Stimulated activated CD8-positive, alpha-beta memory T cell treated with anti-CD3 and anti-CD28 coated beads, Interleukin-4, amount 100 ng/mL, for 4 hours (primary cell): ENCODE measurements around the gene FBXL16.

ENCODE experiments used
- DNase-seq, 2 donors: peaks; one replicate each; pipeline ENCODE4 v3.0.0-alpha.2; 2020; ENCODE audit warnings: low read depth in 2 of 2, low spot score in 1 of 2

FBXL16 gene

DNA sequence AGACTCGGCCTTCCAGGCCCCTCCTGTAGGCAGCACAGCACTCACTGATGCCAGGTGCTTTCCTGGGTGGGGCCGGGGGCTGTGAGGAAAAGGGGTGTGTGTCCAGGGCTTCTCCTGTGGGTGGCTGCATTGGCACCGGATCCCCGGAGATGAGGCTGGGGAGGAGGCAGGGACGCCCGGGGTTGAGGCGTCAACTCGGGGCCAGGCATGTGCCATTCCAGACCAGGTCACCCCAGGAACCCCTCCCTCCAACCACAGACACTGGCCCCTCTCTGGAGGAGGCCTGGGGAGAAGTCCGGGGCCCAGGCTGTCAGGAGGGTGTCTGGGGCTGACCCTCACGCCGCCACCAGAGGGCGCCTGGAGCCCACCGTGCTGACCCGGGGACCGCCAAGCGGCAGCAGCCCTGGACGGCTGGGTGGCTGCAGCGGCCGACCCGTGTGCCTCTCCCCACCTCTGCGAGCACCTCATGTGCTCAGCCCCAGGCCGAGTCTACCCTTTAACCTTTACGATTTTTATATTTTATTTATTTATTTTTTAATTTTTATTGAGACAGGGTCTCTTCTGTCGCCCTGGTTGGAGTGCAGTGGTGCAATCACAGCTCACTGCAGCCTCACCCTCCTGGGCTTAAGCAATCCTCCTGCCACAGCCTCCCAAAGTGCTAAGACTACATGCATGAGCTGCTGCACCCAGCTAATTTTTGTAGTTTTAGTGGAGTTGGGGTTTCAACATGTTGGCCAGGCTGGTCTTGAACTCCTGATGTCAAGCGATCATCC, 6.1 kb upstream of the FBXL16 start:
- DNase-seq, result peak; percentile 56 to 65

DNA sequence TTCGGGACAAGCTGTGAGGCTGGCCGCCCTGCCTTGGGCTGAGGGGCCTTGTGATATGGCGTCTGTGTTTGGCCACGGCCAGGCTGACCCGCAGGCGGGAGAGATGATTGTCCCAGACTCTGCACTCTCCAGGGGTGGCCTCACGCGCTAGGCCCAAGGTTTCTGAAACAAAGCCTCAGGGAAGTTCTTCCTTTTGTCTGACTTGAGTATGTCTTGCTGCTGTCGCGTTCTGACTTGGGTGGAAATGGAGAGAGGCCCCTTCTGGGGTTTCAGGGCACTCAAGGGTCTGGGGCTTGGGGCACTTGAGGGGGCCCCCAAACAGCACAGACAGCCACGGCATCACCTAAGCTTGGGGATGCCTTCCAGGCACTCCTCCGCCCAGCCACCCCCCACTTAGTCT, 5.5 kb upstream of the FBXL16 start:
- no peak for DNase-seq

DNA sequence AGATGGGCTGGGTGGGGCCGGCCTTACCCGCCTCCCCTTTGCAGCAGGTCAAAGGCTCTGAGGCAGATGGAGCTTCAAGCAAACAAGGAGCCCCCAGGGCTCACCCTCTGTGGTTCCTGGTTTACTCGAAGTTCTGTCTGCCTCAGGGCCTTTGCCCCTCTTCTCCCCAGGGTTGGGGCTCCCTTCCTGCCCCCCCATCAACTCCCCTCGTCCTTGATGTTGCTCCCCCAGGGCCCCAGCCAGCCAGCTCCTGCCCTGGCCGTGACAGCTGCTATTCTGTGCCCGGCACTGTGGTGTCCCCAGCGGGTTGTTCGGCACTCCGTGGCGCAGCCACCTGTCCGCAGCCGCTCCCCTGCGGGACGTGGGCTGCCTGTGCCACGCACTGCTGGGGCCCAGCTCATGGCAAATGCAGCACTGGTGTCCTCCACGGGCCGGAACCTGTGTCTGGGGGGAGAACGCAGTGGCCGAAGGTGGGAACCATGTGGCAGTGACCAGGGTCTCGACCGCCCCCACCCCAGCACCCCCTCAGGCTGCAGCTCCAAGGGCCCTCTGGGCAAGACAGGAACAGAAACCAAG, 5.0 kb upstream of the FBXL16 start:
- DNase-seq, result no peak

DNA sequence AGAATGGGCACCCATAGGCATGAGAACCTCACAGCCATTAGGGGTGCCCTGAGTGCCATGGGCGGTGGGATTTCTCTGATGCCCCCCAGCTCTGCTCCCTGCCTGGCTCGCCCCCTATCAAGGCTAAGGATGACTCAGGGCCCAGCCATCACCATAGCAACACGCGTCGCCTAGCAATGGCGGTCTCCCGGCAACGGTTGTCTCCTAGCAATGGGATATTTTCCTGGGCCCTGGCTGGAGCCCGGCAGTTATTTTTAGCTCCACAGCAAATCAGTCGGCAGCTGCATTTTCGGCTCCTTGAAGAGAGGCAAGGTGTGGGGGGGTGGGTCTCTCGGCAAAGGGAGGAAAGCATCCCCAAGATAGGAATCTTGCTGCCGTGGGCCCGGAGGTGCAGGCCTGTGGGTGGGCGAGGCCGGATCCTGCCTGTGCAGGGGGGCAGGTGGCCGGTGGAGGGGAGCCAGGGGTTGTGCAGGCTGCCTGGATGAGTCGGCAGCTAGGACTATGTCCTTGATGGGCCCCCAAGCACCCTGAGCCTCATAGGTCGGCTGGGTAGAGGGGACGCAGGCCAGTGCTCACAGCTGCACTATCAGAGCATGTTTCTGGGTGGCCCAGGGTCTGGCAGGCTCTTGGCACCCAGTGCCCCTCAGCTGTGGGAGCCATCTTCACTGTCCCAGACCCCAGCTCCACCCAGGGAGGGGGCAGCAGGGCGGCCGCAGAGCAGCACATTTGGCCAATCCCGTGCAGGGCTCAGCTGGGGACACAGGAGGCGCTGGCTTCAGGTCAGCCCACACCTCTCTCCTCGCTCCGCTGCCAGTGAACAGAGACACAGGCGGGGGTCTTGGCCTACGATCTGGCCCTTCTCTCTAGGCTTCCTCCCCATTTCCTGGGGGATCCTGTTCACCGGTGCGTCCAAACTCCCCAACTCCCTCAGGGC, 4.2 kb upstream of the FBXL16 start:
- DNase-seq, result no peak

DNA sequence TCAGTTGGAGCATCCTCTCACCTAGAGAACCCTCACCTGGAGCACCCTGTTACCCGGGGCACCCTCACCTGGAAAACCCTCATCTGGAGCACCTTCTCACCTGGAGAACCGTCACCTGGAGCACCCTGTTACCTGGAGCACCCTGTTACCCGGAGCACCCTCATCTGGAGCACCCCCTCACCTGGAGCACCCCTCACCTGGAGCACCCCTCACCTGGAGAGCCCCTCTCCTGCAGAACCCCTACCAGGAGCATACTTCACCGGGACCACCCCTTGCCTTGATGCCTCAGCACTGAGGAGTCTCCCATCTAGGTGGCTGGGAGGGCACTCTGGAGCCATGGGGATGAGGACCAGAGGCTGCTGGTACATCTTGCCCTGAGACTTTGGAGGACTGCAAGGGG, 3.4 kb upstream of the FBXL16 start:
- DNase-seq, result no peak

DNA sequence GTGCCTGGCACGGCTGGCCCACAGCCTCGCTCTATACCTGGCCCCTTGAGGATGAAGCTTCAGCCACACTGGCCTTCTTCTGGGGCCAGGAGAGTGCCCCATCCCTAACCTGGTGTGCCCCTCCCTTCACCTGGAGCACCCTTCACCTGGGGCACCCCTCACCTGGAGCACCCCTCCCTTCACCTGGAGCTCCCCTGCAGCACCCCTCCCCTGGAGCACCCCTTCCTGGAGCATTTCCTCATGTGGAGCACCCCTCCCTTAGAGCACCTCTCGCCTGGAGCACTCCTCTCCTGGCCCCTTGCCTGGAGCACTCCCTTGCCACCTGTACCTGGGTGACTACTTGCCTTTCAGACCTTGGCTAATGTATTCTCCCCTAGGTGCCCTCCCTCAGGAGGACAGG, 2.4 kb upstream of the FBXL16 start:
- DNase-seq, result no peak

DNA sequence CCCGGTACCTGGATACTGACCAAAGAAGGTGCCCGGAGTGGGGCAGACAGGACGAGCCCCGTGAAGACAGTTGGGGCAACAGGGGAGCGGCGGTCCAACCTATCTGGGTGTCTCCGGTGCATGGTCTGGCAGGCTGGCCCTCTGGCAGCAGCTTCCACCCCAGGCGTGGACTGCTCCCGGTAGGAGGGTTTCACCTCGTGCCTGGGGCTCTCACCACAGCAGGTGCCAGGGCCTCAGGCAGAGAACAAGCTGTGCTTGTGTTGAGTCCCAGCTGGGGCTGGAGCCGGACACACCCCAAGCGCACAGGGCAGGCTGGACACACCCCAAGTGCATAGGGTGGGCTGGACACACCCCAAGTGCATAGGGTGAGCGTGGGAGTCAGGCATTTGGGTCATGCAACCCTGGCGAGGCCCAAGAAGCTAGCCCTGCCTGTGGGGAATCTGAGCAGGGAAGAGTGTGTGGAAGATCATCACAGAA, 1.5 kb upstream of the FBXL16 start:
- DNase-seq, result no peak

DNA sequence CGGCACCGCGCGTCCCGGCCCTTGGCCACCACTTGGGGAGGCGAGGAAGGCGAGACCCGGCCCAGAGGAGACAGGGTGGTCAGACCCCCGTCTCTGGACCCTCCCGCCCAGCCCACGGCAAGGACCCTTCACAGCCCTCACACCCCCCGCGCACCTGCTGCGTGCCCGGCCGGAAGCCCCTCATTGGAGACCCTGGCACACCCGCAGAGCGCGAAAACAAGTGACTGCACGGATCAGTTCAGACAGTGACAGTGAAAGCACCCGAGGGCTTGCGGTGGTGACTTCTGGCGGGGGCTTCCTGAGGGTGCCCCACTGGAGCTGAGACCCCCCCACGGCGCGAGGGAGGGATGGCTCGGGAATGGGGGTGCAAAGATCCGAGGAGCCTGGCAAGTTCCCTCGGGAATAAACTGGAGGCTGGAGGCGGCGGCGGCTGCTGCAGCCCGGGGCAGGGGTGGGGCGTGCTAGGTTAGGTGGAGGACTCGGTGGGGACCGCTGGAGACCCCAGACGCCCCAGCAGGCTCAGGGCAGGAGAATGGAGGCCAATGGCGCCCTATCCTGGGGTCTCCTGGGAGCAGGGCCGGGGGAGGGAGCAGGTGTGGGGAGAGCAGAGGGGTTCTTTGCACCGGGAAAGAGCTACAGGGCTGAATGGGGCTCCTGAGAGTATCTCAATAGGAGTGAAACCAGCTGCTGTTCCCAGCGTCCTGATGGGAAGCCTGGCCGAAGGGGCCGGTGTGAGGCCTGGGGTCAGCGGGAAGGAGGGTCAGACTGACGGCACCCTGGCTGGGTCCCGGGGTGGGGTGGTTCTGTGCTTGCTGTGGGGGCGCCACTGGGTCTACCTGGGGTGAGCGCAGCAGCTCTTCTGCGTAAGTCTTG, 824 bp upstream of the FBXL16 start:
- no peak for DNase-seq

DNA sequence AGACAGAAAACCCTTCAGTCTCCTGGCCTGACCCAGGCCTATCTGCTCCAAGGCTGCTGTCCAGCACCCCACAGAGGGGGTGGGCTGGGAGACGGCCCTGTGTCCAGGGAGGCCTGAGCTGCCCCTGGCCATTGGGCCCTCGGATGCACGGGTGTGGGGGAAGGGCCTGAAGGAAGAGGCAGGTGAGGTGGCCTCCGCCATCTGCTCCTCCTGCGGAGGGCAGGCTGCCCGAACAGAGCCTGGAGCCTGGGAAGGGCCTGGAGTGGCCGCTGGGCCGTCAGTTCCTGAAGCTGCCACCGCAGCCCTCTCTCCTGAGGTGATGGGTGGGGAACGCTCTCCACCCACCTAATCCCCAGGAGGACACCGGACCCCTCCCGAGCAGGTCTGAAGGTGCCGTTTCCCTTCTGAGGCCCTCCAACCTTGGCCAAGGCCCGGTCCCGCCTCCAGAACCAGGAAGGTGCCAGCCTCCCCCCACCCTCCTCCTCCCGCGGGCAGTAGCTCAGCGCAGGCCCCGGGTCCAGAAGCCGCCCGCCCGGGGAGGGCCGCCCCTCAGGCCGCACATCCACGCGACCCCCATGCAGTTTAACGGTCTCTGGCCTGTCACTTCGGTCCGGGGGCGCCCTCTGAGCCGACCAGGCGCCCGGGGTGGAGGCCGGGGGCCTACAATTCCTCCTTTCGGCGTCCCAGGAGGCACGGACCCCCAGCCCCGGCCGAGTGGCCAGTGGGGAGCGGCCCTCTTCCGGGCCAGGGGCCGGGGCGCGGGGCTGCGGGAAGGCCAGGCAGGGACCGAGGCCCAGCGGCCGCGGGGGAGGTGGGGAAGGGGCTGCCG, 835 bp downstream of the FBXL16 start:
- no peak for DNase-seq

DNA sequence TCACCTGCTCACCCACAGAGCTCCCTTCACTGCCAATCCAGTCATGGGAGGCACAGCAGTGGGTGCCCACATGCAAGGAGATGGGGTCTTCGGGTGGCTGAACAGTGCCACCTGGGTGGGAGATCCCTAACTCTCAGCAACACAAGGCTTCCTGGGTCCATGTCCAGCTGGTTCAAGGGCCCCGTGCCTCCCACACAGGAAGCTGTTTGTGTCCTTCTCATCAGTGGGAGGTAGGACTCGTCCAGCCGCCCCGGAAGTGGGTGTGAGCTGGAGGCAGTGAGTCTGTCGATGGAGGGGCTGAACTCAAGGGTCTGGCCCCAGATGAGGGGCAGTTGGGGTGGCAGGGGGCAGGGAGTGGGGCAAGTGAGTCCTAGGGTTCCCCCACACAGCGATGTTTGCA, 1.6 kb downstream of the FBXL16 start:
- DNase-seq, result no peak

DNA sequence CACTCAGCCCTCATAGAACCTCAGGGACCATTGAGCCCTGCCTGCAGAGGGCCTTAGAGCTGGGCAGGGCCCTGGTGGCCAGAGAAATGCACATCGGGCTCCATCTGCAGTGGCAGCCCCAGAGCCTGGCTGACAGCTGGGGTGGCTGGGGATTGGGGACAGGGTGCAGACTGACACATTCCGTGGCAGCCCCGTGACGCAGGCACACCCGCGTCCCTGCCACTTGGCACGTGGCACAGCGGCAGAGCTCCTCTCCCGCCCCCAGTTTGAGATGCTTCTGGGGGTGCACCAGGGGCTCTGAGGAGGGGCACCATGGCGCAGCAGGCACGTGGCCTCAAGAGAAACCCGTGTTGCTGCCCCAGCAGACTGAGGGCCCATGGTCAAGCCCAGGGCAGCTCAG, 2.2 kb downstream of the FBXL16 start:
- no peak for DNase-seq

DNA sequence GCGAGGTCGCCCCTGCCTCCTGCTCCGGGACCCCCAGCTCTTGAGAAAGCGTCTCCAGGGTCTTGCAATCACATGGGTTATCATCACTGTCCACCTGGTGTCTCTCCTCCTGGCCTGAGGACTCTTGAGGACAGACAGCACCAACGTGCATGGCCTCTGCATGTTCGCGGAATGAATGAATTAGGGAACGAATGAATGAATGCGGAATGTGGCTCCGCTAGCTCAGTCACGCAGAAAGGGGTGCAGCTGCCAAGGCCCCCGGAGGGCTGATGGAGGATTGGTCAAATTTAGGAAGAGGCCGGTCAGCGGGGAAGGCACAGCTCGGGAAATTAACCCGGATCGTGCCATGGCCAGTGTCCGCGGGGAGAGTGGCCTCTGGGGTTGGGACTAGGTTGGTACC, 3.3 kb downstream of the FBXL16 start:
- DNase-seq, result no peak

DNA sequence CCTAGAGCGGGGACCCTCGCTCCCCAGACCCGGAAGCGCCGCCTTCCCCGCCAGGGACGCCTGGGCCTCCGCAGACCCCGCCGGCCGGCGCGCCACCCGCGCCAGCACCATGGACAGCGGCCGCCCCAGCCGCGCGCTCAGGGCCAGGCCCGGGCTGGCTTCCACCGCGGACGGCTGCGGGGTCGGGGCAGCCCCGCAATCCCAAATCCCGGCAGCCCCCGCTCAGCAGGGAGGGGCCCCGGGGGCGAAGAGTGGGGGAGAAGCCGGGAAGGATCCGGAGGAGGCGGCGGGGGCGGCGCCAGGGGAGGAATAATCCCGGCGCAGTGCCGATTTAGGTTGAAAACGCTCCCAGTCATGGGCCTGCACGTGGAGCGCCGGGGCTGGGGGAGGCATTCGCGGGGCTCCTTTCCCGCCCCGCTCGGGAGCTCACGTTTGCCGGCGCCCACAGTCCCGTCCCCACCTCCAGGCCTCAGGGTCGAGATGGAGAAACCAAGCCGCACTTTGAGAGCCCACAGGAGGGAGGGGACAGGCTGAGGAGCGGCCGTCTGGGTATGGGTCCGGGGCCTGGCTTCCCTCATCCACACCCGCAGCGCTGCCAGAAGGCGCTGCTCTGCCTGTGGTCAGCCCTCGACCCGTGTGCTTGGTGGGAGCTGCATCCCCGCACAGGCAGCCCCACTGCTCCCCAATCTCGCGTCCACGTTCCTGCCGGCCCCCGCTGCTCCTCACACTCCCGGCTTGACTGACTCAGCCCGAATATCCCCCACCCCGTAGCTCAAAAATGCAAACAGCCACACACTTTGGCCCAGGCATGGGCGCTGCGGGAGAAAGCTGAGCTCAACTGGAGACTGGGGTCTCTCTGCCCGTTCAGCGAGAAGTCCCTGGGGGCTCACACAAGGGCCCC, 4.7 kb downstream of the FBXL16 start:
- DNase-seq, result no peak

DNA sequence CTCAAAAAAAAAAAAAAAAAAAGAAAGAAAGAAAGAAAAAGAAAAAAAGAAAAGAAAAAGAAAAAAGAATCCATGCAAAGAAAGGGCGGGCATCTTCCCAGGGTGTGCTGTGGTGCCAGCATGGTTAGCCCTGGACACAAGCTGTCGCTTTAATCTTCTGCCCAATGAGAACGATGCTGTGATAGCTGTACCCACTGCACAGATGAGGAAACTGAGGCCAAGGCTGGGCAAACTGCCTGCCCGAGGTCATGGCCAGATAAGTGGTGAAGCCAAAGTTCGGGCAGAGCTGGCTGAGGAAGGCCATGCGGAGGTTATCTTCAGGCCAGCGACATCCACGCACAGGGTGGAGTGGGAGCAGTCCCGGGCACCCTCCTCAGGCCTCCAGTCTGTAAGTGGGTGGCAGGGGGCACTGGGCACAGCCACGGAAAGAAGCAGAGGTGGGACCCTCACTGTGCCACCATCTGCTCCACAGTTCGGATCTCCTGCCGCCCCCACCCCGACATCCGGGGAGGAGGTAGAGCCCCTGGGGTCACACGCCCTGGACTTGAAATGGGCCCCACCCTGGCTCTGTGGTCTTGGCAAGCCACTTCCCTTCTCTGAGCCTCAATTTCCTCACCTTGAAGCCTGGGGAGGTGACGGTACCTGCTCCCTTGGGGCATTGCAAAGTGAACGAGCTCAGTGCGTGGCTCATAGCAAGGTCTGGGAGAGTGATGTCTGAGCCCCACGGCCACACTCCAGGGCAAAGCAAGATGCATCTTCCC, 6.5 kb downstream of the FBXL16 start:
- DNase-seq, result no peak

DNA sequence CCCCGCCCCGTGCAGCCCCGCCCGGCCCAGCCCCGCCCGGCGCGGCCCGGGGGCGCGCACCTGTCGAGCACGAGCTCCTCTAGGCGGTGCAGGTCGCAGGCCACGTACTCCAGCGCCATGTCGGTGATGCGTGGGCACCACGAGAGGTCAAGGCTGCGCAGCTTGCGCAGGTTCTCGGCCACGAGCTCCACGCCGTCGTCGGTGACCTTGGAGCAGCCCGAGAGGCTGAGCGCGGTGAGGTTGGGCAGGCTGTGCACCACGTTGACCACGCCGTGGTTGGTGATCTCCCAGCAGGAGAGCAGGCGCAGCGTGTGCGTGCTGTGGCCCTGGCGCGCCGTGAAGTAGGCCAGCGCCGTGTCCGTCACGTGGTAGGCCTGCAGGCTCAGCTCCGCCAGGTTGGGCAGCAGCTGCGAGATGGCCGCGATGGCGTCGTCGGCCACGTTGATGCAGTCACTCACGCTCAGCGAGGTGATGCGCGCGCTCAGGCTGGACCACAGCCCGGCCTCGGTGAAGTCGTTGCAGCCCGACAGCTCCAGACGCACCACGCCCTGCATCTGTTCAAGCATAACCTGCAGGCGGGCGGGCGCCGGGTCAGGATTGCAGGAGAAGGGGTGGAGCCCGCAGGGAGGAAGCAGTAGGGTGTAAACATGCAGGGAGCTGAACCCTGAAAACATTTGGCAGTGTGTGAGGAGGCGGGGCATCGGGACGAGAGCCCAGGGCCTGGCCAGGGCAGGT, 10.1 kb downstream of the FBXL16 start:
- peak in 1 of 2 donors; percentile 43 for DNase-seq

DNA sequence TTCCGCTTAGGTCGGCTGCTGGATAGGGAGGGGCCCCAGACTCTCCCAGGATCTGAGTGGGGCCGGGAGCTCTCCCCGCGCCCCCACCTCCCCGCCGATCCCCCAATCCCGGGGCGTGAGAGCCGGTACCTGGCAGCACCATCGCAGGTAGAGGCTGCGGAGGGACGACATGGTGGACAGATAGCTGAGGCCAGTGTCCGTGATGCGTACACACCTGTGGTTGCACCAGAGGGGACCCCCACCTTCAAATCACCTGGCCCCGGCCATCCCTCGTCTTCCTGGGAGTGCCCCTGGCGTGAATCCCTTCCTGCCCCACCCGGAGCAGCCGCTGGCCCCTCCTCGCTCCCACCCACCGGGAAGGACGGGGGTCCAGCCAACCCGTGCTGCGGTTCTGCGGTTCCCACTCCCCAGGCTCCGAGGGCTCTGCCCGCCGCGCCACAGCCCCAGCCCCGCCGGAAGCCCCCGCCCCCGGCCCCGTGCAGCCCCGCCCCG, 10.7 kb downstream of the FBXL16 start:
- DNase-seq, result no peak

DNA sequence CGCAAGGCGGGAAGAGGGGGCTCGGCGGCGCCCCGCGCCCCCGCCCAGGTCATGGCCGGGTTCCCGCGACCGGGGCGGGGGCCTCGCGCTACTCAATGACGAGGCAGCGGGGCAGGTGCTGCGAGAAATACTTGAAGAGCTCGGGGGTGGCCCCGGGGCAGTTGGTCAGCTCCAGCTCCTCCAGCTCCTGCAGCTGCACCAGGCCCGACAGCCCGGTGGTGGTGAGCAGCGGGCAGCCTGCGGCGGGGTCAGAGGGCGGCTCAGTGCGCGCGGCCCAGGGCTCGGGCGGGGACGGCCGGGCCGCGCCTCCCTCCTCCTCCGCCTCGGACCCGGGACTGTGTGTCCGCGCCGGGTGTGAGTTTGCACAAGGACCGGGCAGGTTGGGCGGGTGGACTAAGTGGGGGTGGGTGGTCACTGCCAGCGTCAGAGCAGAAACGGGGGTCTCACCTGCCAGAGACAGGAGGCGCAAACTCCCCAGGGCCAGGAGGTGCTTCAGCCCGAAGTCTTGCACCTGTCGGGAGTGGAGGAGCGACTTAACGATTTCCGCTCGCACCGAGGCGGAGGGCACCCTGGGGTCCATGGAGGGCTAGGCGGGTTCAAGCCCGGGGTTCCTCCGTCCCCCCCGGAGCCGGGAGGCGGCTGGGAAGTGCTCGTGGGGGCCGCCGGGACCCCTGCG, 11.3 kb downstream of the FBXL16 start:
- no peak for DNase-seq
